DMS53 treated with DMSO at 0.1 percent for 48 hours (cell line): ENCODE measurements around the gene ZNF181.
A peak's percentile ranks its signal among the peaks of the same experiment; 100 is the strongest.

Experiments
- DNase-seq: peaks from one replicate; lab custom pipeline; 2025; ENCODE audit not compliant: unreplicated experiment; lab: John Stamatoyannopoulos, UW

Gene ZNF181

DNA sequence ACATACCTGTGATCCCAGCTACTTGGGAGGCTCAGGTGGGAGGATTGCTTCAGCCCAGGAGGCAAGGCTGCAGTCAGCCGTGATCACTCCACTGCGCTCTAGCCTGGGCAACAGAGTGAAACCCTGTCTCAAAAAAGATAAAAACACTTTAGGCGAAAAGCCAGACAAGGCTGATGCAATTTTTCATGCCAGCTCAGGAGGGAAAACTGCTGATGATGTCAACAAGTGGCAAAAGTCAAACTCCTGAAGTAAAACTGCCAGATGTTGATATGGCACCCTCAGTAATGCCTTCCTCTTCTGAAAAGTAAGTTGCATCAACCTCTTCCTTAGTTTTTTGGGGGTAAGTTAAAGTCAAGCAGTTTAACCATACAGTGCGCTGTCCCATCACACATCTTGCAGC is 23.4 kb downstream of the ZNF181 start:
- no peak for DNase-seq

DNA sequence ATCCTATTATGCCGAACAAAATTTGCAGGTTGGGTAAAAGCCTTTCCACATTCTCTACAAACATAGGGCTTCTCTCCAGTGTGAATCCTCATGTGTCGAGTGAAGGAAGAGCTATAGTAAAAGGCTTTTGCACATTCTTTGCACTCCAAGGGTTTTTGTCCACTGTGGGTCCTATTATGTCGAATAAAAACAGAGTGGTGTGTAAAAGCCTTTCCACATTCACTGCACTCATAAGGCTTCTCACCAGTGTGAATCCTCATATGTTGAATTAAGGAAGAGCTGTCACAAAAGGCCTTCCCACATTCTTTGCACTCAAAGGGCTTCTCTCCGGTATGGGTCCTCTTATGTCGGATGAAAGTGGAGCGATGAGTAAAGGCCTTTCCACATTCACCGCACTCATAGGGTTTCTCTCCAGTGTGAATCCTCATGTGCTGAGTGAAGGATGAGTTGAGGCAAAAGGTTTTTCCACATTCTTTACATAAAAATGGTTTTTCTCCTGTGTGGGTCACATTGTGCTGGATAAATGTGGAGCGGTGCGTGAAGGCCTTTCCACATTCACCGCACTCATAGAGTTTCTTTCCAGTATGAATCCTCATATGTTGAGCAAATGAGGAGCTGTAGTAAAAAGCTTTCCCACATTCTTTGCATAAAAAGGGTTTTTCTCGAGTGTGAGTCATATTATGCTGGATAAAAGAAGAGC is 25.3 kb downstream of the ZNF181 start:
- DNase-seq, result no peak

DNA sequence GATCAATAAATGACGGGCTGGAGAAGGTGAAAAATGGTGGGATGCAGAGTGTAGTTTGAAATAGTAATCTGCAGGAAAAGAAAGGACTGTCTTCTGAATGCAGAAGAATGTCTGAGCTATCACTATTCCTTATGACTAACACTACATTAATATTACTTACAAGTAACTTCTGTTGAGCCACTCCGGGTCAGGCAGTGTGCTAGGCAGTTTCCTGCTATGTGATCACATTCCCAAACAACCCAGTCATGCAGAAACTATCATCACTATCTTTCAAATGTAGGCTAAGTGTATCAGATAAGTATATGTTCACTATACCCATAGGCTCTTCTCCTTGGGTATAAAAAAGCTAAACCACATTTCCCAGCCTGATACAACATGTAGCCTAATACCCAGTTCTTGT is 32.3 kb downstream of the ZNF181 start:
- no peak for DNase-seq

DNA sequence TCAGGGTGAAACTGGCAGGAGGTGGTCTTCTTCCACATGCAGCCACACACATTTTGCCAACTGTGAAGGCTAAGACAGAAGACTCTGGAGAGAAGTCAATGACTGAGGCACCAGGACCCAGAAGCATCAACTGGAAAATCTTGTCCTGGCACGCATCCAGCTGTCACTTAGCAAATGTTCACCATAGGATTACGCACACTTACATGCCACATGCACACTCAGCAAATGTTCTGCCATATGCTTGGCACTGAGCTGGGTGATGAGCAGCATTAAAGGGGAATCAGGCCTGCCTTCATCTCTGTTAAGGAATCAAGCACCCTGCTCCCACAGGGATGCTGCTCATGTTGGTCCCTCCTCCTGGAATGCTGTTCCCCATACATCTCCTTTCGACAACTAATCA is 33.9 kb downstream of the ZNF181 start:
- DNase-seq, result no peak

DNA sequence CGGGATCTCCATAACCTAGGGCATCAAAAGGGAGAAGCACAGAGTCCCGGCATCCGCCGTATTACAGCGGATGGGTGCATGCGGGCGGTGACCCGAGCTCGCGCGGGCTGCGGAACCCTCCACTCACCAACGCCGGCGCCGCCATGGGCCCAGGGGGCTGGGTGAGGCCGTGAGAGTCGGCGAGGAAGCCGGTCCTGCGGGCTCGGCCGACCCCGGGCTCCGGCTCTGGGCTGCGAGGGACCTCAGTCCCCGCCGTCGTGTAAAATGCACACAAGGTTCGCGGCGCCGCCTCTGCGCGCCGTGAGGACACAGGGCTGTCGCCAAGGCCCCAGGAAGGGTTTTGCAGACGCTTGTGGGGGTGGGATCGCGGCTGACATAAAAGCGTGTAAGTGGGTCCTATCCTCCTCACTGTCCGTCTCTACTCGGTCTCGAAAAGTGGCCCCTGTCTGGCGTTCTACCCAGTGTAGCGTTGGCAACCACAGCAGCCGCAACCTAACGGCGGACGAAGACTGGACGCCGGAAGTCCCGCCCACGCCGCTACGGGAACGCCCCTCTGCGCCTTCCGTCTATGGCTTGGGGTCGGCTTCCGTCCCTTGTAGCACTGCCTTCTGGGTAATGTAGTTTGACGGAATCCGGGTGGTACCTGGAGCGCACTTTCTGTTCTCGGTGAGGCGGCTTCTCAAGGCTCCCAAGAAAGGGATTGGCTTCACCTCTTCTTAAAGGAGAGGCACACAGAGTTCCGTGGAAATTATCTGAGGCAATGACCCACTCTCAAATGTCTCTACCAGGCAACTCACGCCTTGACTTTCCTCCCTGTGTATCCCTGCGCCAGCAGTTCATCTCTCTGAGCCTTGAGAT is 38.9 kb downstream of the ZNF181 start, which contains the start of gene ZNF599:
Gene ZNF599, minus strand, starts transcription at position 519 of the 858 bp plus-strand sequence. Its CDS starts 374 bp downstream, at position 145.
- peak; percentile 87 for DNase-seq

DNA sequence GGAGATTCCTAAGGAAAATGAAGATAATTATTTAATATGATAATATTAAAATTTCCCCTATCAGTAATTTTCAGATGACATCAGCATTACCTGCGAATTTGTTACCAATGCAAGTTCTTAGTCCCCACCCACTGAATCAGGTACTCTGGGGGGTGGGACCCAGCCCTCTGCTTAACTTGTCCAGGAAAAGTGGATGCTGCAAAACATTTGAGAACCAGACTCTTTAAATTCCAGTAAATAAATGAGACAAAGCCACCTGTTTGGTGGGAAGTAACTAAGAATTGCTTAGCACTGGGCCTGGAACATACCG is 39.5 kb downstream of the ZNF181 start:
- DNase-seq, result no peak

DNA sequence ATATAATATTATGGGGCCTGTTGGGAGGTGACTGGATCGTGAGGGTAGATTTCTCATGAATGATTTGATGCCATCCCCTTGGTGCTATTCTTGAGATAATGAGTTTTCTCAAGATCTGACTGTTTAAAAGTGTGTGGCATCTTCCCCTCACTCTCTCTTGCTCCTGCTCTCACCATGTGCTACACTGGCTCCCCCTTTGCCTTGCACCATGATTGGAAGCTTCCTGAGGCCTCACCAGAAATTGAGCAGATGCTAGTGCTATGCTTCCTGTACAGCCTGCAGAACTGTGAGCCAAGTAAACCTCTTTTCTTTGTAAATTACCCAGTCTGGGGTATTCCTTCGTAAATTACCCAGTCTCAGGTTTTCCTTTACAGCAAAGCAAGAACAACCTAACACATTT is 40.8 kb downstream of the ZNF181 start:
- DNase-seq, result no peak

GRCh38 chr19:34778342-34778741 is 44.3 kb downstream of the ZNF181 start:
- DNase-seq, result no peak

GRCh38 chr19:34779652-34780051 is 45.6 kb downstream of the ZNF181 start:
- no peak for DNase-seq

- DNase-seq, result no peak
Measured at GRCh38 chr19:34786236-34786635, 52.2 kb downstream of the ZNF181 start.

DNA sequence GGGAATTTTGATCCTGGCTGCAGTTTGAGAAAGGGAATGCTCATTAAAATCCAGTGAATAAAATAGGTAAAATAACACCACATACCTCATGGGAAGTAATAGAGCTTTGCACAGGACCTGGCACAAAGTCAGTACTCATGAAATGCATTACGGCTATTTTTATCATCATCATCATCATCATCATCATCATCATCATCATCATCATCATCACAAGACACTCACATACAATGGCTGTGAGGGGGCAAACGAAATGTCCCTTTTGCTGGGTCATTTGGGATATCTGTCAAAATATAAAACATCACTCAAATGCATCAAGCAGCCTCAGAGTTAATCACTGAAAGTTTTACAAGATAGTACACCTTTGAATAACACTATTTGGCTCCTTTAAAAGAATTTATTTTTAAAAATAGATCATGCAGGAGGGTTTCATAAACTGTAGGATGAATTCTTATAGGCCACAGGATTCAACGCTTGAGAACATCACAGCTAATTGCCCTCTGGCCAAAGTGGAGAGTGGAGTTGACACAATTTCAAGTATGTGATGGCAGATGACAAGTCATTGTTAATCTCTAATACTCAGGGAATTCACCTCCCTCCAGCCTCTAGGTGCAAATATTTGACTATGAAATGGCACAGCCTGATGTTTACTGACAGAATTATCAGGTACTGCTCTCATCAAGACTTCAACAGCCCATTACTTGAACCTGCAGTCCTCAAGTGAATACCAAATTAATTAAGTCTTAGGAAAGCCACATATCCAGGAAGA is 53.2 kb downstream of the ZNF181 start:
- DNase-seq, result peak; percentile 15

DNA sequence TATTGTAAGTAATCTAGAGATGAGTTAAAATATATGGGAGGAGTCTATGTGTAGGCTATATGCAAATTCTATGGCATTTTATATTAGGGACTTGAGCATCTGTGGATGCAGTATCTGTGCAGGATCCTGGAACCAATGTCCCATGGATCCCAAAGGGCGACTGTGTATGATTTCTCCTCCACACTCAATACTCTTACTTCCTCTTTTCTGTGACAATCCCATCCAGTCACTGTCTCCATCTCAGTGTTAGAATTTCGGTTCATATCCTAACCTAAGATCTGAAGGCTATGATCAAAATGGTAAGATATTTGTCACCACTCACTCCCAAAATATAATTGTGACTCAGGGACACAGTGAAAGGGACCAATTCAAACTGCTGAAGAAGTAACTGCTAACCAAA is 54.0 kb downstream of the ZNF181 start:
- DNase-seq, result no peak

DNA sequence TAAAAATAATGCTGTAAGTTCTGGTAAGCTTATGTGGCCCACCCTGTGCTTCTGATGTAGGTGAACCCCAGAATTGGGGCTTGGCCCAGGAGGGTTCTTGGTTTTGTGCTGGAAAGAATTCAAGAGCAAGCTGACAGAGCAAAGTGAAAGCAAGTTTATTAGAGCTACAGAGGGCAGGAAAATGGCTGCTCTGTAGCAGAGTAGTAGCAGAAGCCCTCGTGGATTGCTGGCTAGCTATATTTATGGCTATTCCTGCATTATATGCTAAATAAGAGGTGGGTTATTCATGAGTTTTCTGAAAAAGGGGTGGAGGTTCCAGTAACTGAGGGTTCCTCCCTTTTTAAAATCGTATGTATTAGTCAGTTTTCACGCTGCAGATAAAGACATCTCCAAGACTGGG is 59.5 kb downstream of the ZNF181 start:
- no peak for DNase-seq

DNA sequence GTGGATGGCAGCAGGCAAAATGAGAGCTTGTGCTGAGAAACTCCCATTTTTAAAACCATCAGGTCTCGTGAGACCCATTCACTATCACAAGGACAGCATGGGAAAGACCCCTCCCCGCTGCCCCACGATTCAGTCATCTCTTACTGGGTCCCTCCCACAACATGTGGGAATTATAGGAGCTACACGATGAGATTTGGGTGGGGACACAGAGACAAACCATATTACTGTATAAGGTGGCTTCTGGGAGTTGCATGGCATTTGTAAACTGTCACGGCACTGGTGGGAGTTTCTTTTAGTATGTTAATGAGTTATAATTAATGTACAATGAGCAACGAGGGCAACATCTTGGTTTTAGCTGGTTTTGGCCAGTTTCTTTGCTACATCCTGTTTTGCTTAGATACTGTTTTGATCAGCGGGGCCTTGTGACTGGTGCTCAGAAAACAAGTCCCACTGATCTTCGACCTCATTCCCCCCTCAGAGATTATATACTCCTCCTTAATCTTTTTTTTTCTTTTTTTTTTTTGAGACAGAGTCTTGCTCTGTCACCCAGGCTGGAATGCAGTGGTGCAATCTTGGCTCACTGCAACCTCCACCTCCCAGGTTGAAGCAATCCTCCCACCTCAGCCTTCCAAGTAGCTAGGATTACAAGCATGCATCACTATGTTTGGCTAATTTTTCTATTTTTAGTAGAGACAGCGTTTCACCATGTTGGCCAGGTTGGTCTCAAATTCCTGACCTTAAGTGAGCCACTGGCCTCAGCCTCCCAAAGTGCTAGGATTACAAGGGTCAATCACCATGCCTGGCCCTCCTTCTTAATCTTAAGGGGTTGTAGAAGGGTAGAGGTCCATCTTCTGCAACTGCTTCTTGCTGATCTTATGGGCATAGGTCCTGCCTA is 60.3 kb downstream of the ZNF181 start:
- no peak for DNase-seq
